Heart right ventricle (tissue), 16 donors: ENCODE data around the gene BNC2. TPM values are rescaled to one million over a fixed set of nuclear protein-coding genes. Genes with fewer than 3 reads are reported as not detected.

ENCODE experiments used
- ATAC-seq, 8 donors: fragments of 200-7000 bp; cut with Tn5 transposase; one replicate each; pipeline ENCODE4 v1.9.1; 2020; ENCODE audit warnings: mild to moderate bottlenecking in 8 of 8, moderate library complexity in 8 of 8, moderate number of reproducible peaks in 1 of 8
- DNase-seq, 2 donors: peaks; one replicate each; pipeline ENCODE4 v3.0.0-alpha.2; 2020
- H3K27ac ChIP-seq, 10 donors: fragments of 200-600 bp; sonication (generic) in 2 of 10; one replicate each; pipeline versions ENCODE4 v1.5.0 to v1.8.0; 2020 to 2022; ENCODE audit warnings: mild to moderate bottlenecking in 3 of 10
- H3K27me3 ChIP-seq, 7 donors: fragments of 200-600 bp; one replicate each; pipeline ENCODE4 v1.8.0; 2021 to 2022; ENCODE audit warnings: mild to moderate bottlenecking in 2 of 7
- H3K36me3 ChIP-seq, 9 donors: fragments of 200-600 bp; sonication (generic) in 1 of 9; one replicate each; pipeline versions ENCODE4 v1.5.0 to v1.8.0; 2020 to 2022; ENCODE audit warnings: mild to moderate bottlenecking in 2 of 9
- H3K4me1 ChIP-seq, 9 donors: fragments of 200-600 bp; sonication (generic) in 1 of 9; one replicate each; pipeline versions ENCODE4 v1.5.0 to v1.8.0; 2020 to 2022; ENCODE audit warnings: mild to moderate bottlenecking in 4 of 9
- H3K4me3 ChIP-seq, 10 donors: fragments of 200-600 bp; sonication (generic) in 2 of 10; one replicate each; pipeline versions ENCODE4 v1.5.0 to v1.8.0; 2020 to 2022; ENCODE audit warnings: mild to moderate bottlenecking in 7 of 10, moderate library complexity in 2 of 10
- H3K9me3 ChIP-seq, 11 donors: fragments of 200-600 bp in 10 of 11; sonication (generic) in 2 of 11; one replicate each; pipeline versions ENCODE4 v1.5.0 to v1.8.0; 2013 to 2022; ENCODE audit warnings: mild to moderate bottlenecking in 2 of 11, control low read depth in 1 of 11, moderate library complexity in 1 of 11
- WGBS, 2 donors: extraction: QIAGEN DNeasy Blood & Tissue Kit; methylation state at CpG; one replicate each; pipeline ENCODE4 v1.1.7; 2013; ENCODE audit warnings: inconsistent platforms in 1 of 2; 5-methylcytosine and 5-hydroxymethylcytosine counted together
- intact Hi-C, 10 donors: fragments of 100-400 bp; cut with DNase I; formaldehyde crosslinking; loops; one replicate each; pipeline versions ENCODE4 v1.11.1 to v1.14.2; 2022
- polyA plus RNA-seq, 2 donors: library from polyadenylated mRNA; stranded (reverse); fragments of 200-250 nt; gene quantifications; one replicate each; pipeline ENCODE4 v1.2.3, GENCODE V29; 2013
- total RNA-seq, 10 donors: library from RNA; stranded (reverse); fragmentation: NEBNext Ultra II Directional in 3 of 10; extraction: Animal tissue kit (Norgen Biotek cat#: 25700) in 3 of 10; gene quantifications; one replicate each; pipeline versions ENCODE4 v1.2.1 to v1.2.4, GENCODE V29; 2021 to 2023
- TF ChIP-seq, protein P1 (sequence below), 9 donors: fragments of 200-600 bp; sonication (generic) in 2 of 9; IDR thresholded peaks; one replicate each; pipeline versions ENCODE4 v1.5.0 to v1.8.0; 2021 to 2022; ENCODE audit warnings: antibody characterized with exemption in 9 of 9, mild to moderate bottlenecking in 5 of 9, moderate library complexity in 1 of 9
- donor health status: Arrhythmogenic right ventricular cardiomyopathy.
- donor health status: ischemic (EF 13 %, LVEDD 7.1; RV severe dilation, severe dysfunction).
- donor health status: healthy with polysubstance abuse.
- donor health status: DM: no; HTN: yes; CAD: no.
- donor health status: DM: no; HTN: no; CAD: no.
- donor health status: ischemic (EF 25% LVEDD 6.9; RV normal size, moderate dysfunction).
- donor health status: ischemic (EF 25% LVEDD 5.7; RV mildly dilated, moderate dysfunction).
- donor health status: healthy.
- donor health status: DM: yes; HTN: yes; CAD: no.
- donor health status: Ischemic cardiomyopathy.
- donor health status: ischemic (EF 35%, LVEDD 5.7; RV mildly dilated, moderate dysfunction).
- donor health status: nonischemic (EF 11% LVEDD 7.7; RV severe dilation, severe dysfunction).
- donor health status: DM: yes; HTN: yes; CAD: no.
- donor health status: PGD.
- donor health status: ischemic (EF 29% LVEDD 5.4; RV normal size, mild dysfunction).
- donor health status: nonischemic (EF 23%, LVEDD 6.1; RV moderate dilation, normal function).

BNC2 gene
- total and polyA plus RNA-seq, 12 donors, result 0.49 to 7.3 (median 3.2) TPM

DNA sequence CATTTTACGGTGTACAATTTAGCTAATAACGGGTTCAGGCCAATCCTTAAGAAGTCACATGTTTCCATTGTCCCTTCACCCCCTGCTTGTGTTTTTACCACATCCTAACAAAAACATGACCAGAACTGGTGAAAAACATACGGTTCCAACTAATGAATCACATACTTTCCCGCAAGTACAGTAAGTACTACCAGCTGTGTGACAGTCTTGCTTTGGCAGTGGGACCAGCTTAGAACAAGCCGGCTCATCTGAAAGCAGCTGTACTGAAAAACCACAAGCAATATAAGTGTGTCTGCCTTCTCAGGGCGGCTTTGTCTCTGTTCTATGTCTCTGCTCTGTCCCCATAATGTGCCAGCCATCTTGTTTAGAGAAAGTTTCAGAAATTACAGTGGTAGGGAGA lies 242.5 kb downstream of the BNC2 start:
- peak in 1 of 2 donors; percentile 29 for DNase-seq
- peak overlapping the region in 7 of 10 donors; percentile 2 to 68 (median 34) for H3K27ac ChIP-seq
- 70 to 79% methylated on average over 6 of the region's 6 CpGs for WGBS, 2 donors

DNA sequence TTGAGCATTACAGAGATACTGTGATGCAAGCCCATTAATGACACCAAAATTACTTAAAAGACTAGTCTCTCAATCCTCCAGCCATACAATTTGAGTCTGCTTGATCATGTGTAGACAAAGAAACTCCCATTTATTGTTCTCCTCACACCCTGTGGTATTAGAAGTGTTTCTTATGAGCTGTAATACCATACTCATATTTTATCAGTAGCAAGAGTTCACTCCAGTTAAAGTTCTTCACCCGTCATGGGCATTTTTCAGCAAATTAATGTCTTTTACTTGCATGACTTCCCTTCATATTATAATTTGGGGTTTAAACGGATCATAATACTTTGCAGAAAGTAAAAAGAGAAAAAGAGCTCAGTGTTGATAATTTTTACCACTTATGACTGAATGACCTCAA lies 242.9 kb downstream of the BNC2 start:
- H3K27me3 ChIP-seq, result no peaks in the 10 kb centered on the region
- H3K27ac ChIP-seq, result peak overlapping the region in 2 of 10 donors; percentile 58 to 68
- no peaks in the 10 kb centered on the region for H3K9me3 ChIP-seq
- DNase-seq, result no peak
- H3K4me3 ChIP-seq, result no peak overlapping the region
- H3K4me1 ChIP-seq, result peaks cover 0 to 35% (median 17%) of the 10 kb centered on the region in 9 donors
- no peaks in the 10 kb centered on the region for H3K36me3 ChIP-seq
- intact Hi-C loops, result no loop called here
- no peak for ATAC-seq
- TF ChIP-seq, protein P1, sequence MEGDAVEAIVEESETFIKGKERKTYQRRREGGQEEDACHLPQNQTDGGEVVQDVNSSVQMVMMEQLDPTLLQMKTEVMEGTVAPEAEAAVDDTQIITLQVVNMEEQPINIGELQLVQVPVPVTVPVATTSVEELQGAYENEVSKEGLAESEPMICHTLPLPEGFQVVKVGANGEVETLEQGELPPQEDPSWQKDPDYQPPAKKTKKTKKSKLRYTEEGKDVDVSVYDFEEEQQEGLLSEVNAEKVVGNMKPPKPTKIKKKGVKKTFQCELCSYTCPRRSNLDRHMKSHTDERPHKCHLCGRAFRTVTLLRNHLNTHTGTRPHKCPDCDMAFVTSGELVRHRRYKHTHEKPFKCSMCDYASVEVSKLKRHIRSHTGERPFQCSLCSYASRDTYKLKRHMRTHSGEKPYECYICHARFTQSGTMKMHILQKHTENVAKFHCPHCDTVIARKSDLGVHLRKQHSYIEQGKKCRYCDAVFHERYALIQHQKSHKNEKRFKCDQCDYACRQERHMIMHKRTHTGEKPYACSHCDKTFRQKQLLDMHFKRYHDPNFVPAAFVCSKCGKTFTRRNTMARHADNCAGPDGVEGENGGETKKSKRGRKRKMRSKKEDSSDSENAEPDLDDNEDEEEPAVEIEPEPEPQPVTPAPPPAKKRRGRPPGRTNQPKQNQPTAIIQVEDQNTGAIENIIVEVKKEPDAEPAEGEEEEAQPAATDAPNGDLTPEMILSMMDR (IDR thresholded peaks at IDR 0.05), result no peak
- 76 to 79% methylated on average over 2 of the region's 2 CpGs for WGBS, 2 donors

More for the DNA sequence above, 242.5 kb downstream of the BNC2 start:
- no peaks in the 10 kb centered on the region for H3K27me3 ChIP-seq
- no peaks in the 10 kb centered on the region for H3K9me3 ChIP-seq
- intact Hi-C loops, result no loop called here
- H3K4me3 ChIP-seq, result no peak overlapping the region
- TF ChIP-seq, protein P1 (IDR thresholded peaks at IDR 0.05), result no peak
- no peaks in the 10 kb centered on the region for H3K36me3 ChIP-seq
- peak; percentile 70 to 89 (median 78) for ATAC-seq
- H3K4me1 ChIP-seq, result peaks cover 0 to 35% (median 17%) of the 10 kb centered on the region in 9 donors

DNA sequence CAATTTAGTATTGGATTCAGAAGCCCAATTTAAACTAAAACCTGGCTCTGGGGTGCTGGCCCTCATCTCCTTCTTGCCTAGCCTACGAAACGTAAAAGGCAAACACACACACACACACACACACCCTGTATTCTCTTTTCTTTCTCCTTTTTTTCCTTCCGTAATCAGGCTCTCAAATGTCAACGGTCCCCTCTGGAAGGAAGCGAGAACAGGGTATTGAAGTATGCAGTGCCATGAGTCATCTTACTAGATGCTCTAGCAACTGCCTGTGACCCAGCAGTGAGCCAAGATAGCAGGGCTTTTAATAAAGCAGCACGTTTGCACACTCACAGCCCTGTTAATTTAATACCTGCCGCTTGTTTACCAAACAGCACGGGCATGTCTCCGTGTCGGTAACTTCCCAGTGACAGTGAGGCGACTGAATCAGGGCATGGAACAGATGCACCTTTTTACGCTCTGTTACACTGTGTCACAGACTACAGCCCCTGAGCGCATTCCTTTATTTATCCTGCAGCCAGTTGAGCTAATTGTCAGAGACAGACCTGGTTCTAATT lies 243.8 kb downstream of the BNC2 start:
- intact Hi-C loops, result no loop called here
- peak in 1 of 2 donors; percentile 11 for DNase-seq
- WGBS, 2 donors, result 41 to 49% methylated on average over 13 of the region's 13 CpGs
- H3K27ac ChIP-seq, result peak overlapping the region in 5 of 10 donors; percentile 16 to 68 (median 22)
- H3K4me1 ChIP-seq, result peaks cover 0 to 35% (median 17%) of the 10 kb centered on the region in 9 donors
- no peaks in the 10 kb centered on the region for H3K9me3 ChIP-seq
- H3K4me3 ChIP-seq, result no peak overlapping the region
- H3K27me3 ChIP-seq, result no peaks in the 10 kb centered on the region
- H3K36me3 ChIP-seq, result no peaks in the 10 kb centered on the region
- TF ChIP-seq, protein P1 (IDR thresholded peaks at IDR 0.05), result no peak
- ATAC-seq, result peak in 7 of 8 donors; percentile 55 to 91 (median 74)

DNA sequence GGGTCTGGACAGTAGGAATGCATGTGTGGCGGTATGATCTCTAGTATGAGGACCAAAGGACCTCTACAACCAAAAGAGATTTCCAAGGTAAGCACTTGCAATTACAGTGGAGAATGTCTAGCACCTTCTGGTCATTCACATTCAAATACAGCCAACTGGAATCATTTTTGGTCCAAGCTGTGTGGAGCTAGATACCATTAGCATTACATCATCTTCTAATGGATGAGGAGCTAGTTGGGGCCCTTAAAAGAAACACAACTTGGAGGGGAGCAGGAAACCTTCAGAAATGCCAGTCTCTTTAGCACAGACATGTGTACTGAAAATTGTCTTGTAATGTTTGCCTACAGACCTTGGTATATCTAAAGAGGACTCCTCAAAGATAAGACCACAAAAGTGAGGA lies 244.7 kb downstream of the BNC2 start:
- Histone ChIP-seq H3K4me3 (peak overlapping the region in 2 of 10 donors; percentile 1 to 20), H3K36me3 (no peaks in the 10 kb centered on the region), H3K9me3 (no peaks in the 10 kb centered on the region), H3K27ac (peak overlapping the region in 3 of 10 donors; percentile 18 to 68 (median 58)), H3K4me1 (peaks cover 0 to 35% (median 17%) of the 10 kb centered on the region in 9 donors), H3K27me3 (no peaks in the 10 kb centered on the region)
- DNase-seq (no peak), ATAC-seq (peak in 2 of 8 donors; percentile 28 to 31)
- TF ChIP-seq, protein P1 (IDR thresholded peaks at IDR 0.05), result no peak
- intact Hi-C loops, result no loop called here
- 54 to 60% methylated on average over 1 of the region's 1 CpG for WGBS, 2 donors
